NCI-H1417 (cell line): ENCODE measurements around the gene KCNQ2.
A peak's percentile ranks its signal among the peaks of the same experiment; 100 is the strongest.

Source experiments
- DNase-seq, 3 experiments: peaks; one replicate each; lab custom pipeline; 2025; lab: John Stamatoyannopoulos, UW

KCNQ2 gene

GRCh38 chr20:63471002-63471716 lies 1.3 kb downstream of the KCNQ2 start:
- DNase-seq = peak in 1 of 3 experiments; percentile 41

- no peak for DNase-seq
Observed at GRCh38 chr20:63470410-63470809, 2.0 kb downstream of the KCNQ2 start.

GRCh38 chr20:63469713-63470101 lies 2.7 kb downstream of the KCNQ2 start:
- no peak for DNase-seq

- DNase-seq = no peak
Observed at GRCh38 chr20:63469019-63469712, 3.3 kb downstream of the KCNQ2 start.

- DNase-seq = no peak
Observed at GRCh38 chr20:63468421-63468820, 4.0 kb downstream of the KCNQ2 start.

GRCh38 chr20:63467294-63468083 lies 5.0 kb downstream of the KCNQ2 start:
- DNase-seq = no peak

GRCh38 chr20:63466861-63467260 lies 5.6 kb downstream of the KCNQ2 start:
- DNase-seq = no peak

- no peak for DNase-seq
Observed at GRCh38 chr20:63466250-63466825, 6.1 kb downstream of the KCNQ2 start.

- no peak for DNase-seq
Observed at GRCh38 chr20:63465380-63466249, 6.8 kb downstream of the KCNQ2 start.

GRCh38 chr20:63464289-63464635 lies 8.2 kb downstream of the KCNQ2 start:
- no peak for DNase-seq

GRCh38 chr20:63463400-63464288 lies 8.8 kb downstream of the KCNQ2 start:
- no peak for DNase-seq

- DNase-seq = no peak
Observed at GRCh38 chr20:63462244-63462643, 10.2 kb downstream of the KCNQ2 start.

GRCh38 chr20:63461104-63461763 lies 11.2 kb downstream of the KCNQ2 start:
- DNase-seq = no peak

GRCh38 chr20:63459070-63459380 lies 13.4 kb downstream of the KCNQ2 start:
- no peak for DNase-seq

- no peak for DNase-seq
Observed at GRCh38 chr20:63458170-63459069, 14.0 kb downstream of the KCNQ2 start.

- DNase-seq = peak in 2 of 3 experiments; percentile 80 to 87
Observed at GRCh38 chr20:63457737-63458136, 14.7 kb downstream of the KCNQ2 start.

GRCh38 chr20:63456429-63457284 lies 15.8 kb downstream of the KCNQ2 start:
- peak in 2 of 3 experiments; percentile 55 to 83 for DNase-seq

GRCh38 chr20:63455568-63455859 lies 16.9 kb downstream of the KCNQ2 start:
- DNase-seq = no peak
